GM18907 (cell line): Measurements from ENCODE around the gene COL15A1.

Source experiments
- ATAC-seq: cut with Tn5 transposase; IDR thresholded peaks from one replicate; pipeline ENCODE4 v1.9.1; 2021; ENCODE audit warnings: mild to moderate bottlenecking, moderate library complexity; ENCODE audit not compliant: unreplicated experiment

Gene COL15A1

DNA sequence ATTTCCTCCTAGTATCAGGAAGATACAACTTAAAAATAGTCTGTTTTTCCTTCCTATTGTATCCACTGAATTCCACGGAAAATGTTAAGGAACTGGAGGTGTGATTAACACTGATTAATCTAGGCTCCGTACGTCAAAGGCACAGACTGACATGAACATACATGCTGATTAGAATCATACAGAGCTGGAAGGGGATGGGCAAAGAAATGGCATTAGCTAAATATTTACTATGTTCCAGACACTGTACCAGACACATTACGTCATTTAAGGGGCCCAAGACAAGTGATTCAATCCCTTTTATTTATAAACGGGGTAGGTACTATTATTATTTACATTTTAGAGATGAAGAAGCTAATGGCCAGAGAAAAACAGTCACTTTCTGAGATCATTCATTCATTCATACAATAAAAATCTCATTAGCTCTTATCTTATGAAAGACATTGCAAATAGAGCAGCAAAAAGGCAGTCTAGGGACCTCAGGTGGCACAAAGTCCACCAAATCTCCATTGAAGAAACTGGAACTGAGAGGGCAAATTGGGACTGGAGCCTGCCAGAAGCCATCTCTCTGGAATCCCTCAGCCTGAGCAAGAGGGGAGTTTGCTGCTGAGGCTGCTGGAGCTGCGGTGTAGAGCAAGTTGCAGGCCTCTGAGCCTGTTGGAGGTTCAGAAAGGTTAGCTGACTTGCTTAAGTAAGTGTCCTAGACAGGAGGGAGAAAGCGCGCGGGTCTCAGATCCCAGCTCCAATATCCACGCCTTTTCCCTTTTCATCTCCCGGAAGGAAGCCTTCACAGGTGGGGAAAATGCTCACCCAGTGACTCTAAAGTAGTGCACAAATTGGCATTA lies 159.6 kb downstream of the COL15A1 start:
- ATAC-seq = no peak

DNA sequence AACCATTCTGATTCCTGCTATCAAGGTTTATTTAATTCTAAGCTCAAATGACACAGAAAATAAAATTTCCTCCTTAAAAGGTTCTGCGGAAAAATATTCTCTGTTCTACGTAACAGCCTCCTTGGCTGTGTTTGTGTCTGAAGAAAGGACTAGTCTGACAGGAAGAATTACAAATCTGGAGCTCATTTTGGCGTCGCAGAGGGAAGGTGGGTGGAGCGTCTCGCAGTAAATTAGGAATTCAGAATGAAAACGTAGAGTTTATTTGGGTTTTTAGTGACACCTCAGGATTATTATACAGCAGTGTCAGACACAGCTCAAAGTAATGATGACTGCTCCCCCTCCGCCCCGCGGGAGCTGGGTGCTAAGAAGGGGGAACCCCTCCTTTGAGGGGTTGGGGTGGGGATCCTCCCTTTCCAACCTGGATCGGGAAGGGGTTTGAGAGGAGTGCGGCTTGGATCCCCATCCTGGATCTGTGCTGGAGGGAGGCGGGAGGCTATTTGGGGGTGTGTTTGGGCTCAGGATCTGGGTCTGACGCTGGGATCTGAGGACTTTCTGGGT lies 160.3 kb downstream of the COL15A1 start:
- no peak for ATAC-seq

DNA sequence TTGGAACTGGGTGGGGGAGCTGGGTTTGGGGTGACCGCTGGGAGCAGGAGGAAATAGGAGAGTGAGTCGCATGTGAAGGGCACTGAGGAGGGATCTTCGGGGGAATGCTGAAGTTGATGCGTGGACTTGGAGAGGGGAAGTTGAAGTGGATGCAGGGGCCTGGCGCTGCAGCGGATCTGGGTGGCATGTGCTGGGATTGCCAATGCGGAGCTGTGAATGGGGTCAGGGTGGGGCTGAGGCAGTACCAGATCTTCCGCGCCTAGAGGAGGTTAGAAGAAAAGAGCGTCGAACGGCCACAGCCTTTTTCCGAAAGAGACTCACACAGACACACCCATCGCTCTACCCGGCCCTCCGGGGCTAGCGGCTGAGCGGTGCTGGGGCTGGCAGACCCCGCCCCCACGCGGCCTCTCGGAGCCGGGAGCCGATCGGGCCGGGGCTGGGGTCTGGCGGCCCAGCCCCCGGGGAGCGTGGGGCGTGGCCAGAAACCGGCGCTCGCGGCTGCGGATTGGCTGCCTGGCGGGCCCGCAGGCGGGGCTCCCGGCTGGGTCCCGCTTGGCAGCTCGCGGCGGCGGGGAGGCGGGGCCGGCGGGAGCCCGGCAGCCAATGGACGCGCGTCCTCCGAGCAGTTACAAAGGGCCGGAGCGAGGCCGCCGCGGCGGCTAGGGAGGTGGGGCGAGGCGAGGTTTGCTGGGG lies 160.9 kb downstream of the COL15A1 start, which contains the start of gene TGFBR1:
TSS of gene TGFBR1 (plus strand) at position 655 of the 693 bp plus-strand sequence. CDS start 93 bp downstream, outside the sequence.
- ATAC-seq = peak; percentile 93

DNA sequence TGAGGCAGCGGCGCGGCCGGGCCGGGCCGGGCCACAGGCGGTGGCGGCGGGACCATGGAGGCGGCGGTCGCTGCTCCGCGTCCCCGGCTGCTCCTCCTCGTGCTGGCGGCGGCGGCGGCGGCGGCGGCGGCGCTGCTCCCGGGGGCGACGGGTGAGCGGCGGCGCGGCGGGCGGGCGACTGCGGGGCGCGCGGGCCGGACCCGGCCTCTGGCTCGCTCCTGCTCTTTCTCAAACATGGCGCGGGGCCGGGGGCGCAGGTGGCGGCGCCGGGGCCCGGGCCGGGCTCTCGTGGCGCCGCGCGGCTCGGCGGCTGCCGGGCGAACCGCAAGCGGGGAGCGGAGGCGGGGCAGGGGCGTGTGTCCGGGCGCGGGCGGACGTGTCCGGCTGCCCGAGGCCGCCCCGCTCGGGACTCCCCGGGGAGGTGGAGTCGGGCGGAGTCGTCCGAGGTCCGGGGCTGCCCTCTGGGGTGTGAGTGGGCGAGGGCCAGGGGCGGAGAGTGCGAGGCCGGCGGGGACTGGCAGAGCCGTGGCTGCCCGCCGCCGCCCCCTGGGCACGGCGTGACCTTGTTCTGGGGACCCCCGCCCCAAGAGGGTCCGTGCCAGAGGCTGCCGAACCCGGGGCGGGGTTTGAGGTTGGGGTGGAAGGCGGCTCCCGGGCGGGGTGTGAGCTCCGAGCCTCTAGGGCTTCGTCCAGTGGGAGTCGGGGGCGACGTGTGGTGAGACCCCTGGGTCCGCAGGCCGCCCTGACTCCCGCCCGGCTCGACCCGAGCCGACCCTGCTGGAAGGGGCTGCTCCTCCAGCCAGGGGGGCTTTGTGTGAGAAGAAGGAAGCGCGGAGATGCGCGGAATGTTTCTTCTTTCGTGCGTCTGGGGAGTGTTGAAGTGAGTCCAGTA lies 161.7 kb downstream of the COL15A1 start:
- peak; percentile 75 for ATAC-seq

DNA sequence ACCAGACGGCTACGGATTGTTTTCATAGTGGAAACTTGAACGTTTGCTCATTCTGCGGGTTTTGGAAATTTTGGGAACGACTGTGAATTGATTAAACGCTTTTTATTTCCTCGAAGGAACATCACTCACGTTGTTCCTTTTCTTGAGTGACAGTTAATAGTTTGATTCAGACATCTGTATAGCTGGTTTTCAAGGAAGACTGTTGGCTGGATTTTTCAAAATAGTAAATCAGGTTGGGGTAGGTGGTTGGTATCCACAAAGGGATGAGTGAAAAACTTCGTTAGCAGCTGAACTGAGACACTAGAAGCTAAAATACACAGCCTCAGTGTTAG lies 162.3 kb downstream of the COL15A1 start:
- ATAC-seq = no peak

DNA sequence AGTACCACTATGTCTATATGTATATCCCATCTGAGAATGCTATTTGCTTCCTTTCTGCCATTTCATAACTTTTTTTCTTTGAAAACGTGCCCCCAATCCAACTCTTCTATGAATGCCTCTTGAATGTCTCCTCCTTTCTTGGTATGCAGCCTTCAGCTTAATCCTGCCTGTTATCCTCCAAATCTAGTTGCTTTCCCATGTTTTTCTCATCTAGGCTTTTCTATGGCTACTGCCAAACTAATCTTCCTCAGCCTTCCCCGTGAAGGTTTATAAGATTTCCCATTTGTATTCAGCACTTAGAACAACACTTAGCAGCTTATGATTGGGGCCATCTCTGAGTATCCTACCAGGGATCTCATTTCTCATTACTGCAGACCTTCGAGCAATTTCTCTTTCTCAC lies 163.7 kb downstream of the COL15A1 start:
- ATAC-seq = no peak

DNA sequence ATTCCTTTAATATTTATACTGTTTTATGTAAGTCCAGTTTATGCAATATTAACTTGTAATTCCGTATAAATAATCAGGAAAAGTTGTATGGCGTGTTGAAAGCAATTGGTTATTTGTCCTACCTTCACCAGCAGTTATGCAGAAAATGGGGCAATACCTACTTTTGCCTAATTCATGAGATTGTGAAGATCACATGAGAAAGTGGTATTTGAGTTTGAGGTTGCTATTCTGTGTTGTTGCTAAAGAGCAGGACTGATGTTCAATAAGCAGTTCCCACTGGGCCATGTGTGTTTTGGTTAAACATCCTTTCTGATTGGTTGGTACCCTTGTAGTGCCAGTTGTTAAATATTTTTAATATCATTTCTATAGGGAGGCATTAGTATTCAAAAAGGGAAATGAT lies 164.4 kb downstream of the COL15A1 start:
- ATAC-seq = no peak

DNA sequence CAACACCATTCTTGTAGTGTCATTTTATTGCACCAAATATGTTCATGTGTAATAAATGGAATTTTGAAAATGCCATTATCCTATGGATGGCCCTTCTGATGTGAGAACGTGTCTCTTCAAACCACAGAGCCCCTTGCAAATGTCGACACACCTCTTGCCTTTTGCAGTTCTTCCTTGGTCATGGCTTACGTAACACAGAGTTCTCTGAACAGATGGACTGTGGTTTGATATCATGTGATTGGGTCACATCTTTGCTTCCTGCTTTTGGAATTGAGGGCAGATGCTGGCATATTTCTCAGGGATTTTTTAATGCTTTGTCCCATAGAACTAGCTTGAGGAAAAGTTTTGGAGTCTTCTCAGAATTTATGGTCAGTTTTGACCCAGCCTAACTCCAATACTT lies 165.8 kb downstream of the COL15A1 start:
- ATAC-seq = no peak

DNA sequence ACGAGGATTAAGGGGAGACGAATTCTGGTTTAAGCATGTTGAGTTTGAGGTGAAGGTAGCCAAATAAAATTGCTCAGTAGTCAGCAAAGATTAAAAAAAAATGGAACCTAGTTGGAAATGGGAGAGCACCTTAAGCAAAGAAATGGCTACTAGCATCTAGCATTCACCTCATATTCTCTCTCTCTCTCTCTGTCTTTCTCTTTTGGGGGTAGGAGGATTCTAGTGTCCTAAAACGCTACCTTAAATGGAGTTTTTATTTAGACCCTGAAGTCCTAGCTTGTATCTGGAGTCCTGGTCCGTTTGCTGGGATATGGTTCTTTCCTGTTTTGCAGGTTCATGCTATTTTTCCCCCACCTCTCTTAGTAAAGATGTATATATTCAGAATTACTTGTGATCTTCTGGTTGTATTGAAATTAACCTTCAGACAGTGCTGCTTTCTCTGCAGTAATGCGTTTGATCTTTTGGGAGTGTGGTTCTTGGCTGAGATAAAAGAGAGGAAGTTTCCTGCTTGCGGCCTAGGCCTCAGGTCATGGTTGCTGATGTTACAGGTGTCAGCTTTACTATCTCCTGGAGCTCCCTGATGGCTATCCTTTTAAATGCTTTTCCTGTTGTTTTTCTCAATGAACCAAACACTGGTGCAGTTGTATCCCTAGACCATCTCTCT lies 169.2 kb downstream of the COL15A1 start:
- no peak for ATAC-seq

DNA sequence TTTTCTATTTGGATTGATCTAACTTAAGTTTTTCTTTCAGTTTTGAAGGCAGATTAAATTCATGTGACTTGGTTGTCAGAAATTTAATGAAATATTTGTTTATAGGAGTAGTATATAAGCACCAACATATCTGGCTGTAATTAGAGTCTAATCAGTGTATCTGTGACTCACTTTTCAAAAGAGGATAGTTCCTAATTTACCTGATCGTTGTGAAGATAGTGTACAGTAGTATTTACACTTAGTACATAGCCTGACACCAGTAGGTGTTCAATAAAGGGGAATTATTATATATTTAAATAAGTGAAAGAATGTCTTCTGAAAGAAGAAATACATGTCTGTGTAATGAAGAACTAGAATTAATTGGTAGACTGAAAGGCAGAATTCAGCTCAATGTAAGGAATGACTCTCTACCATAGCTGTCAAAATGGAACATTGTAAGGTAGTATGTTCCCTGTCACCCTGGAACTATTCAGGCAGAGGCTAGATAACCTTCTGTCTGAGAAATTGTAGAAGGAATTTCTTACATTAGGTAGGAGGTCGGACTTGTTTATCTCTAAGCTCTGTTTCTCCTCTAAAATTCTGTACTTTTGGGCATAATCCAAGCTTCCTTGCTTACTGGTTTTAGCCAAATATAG lies 169.8 kb downstream of the COL15A1 start:
- ATAC-seq = no peak

DNA sequence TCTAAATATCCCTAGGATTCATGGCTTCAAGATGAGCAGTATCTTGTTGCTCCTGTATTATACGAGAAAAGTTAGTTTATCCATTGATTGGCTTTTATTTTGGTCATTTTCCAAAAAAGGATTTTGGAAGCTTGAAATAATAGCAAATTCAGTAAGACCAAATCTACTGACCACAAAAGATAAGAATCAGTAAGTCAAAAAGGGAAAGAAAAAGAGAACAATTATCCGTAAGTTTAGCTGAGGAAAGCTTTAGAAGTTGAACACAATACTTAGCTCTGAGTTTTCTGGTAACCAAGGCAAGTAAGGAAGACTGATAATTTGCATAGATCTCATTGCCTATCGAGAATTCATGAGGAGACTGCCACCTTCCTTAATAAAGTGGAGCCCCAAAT lies 170.3 kb downstream of the COL15A1 start:
- ATAC-seq = no peak

DNA sequence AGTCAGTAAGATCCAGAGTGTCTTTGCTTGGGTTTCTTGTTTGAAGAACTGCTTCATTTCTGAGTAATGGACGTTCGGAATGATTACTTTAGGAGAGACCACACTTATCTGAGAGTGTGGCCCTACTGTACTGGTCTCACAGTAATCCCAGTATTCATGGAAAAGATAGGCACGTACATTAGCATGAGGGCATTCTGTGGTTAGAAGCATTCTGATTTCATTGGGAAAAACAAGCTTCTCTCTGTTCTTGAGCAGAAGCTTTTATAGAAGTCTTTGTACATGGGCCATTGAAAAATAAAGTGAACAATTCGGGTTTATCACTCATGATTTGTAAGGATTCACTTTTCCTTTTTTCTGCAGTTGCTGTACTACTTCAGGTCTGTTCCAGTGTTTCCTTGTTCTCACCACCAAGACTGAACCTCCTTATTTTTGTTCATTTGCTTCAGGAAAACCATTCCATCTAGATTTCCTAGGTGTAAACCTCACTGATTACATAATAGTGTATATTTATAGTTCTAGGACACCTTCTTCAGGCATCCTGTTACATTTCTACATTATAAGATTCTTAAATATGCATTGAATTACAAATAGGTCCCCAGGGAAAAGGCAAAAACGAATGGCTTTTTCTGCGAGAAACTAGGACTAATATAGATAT lies 171.3 kb downstream of the COL15A1 start:
- no peak for ATAC-seq

DNA sequence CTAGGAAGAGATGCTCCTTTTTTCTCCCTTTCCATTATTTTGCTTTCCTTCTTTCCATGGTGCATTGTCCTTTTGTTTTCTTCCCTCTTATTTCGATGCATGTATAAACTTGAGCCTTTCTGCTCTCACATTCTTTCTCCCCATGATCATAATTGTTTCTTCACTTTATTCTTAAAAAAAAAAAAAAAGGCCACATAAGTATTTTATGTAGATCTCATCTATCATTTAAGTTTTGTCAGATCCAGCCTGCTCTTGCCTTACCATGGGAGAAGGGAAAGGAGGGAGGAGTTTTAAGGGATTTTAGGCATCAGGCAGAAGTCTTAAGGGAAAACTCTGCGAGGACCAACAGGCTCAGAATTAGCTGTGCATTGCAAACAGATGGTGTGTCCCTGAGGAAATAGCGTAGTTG lies 172.3 kb downstream of the COL15A1 start:
- ATAC-seq = no peak

DNA sequence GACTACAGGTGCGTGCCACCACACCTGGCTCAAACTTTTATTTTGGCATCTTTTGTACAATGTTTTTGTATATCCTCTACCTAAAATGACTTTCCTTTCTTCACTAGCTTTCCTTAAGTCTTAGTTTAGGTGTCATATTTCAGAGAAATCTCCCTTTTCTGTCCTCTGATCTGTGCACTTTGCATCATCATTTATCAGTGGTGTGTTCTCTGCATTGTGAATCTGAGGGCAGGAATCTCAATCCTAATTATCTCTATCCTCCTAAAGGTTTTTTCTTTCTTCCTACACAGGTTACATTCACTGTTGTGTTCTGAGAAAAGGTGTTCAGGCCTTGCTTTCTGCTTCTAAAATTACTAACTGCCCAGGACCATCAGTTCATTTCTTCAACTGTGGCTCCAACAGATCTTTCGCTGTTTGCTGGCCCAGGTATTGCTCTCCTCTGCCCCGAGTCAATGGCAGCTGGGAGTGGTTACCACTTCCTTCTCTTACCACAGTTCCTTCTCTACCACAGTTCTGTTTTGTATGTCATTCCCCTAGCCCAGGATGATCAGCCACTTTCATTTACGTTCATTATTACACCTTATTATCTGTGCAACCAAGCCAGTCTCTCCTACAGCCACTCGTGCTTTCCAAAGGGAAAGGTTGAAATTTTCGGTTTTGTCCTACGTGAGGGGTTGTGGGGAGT lies 175.2 kb downstream of the COL15A1 start:
- ATAC-seq = peak; percentile 98

DNA sequence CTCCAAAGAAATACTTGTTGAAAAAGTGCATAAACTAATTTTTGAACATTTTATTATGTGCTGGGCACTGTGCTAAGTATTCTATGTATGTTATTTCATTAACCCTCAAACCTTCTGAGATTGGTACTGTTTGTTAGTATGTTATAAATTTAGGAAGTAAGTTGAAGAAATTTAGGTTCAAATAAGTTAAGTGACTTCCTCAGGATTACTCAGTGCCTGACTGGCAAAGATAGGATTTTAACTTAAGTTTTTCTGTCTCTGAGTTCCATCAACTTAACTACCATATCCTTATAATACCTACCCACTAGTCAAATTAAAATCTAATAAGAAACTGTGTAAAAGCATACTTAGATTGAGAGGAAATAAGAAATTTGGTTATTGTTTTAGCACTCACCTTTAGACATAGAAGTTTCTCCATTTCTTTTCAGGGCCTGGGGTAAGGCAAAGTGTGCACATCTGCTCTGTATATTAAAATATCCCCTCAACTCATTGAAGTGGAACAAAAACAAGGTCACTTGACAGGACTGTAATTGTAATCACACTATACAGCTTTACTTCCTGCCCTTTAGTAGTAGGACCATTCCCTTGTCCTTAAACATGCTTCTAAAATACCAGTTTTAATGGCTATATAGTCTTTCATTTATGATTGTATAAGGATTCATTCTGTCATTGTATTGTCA lies 176.4 kb downstream of the COL15A1 start:
- ATAC-seq = no peak
